NT2/D1 (cell line): ENCODE measurements around the gene RDH11.

ENCODE experiments used
- SUZ12 ChIP-seq: IDR thresholded peaks from 2 replicates; pipeline ENCODE4 v1.6.1; 2011; ENCODE audit not compliant: insufficient read length, insufficient read depth; ENCODE audit errors: extremely low read depth
- ZNF274 ChIP-seq: IDR thresholded peaks from 2 replicates; pipeline ENCODE4 v1.6.1; 2011; ENCODE audit warnings: mild to moderate bottlenecking, low read depth, low read length

- TF ChIP-seq ZNF274 = no peak
- TF ChIP-seq SUZ12 = no peak
These were observed 1.4 kb upstream of the RDH11 start for GRCh38 chr14:67697006-67697405.
